ENCODE results near the gene ANTKMT.
A peak's percentile ranks its signal among the peaks of the same experiment; 100 is the strongest.

Gene ANTKMT

GRCh38 chr16:674968-675883, 45.7 kb upstream of the ANTKMT start, which contains the start of gene RHBDL1:
Gene RHBDL1 (plus strand): TSS chr16:675671. CDS start chr16:675791, 120 bp downstream.
- no peak for TF ChIP-seq CSDC2 (CRISPR knock-in tag; IDR thresholded peaks at IDR 0.05)
- TF ChIP-seq ZNF8 (CRISPR knock-in tag; IDR thresholded peaks at IDR 0.05) = no peak
- peak; percentile 60; the same call in 1 of the 2 replicates for TF ChIP-seq GLIS3 (CRISPR knock-in tag; IDR thresholded peaks at IDR 0.05)

GRCh38 chr16:675884-676564, 44.9 kb upstream of the ANTKMT start:
- no peak for TF ChIP-seq ISL1 (CRISPR knock-in tag; IDR thresholded peaks at IDR 0.05)
- no peak for TF ChIP-seq ESRRG (CRISPR knock-in tag; IDR thresholded peaks at IDR 0.05)
- TF ChIP-seq ZFP30 (CRISPR knock-in tag; IDR thresholded peaks at IDR 0.05) = no peak
- no peak for TF ChIP-seq ZNF8 (CRISPR knock-in tag; IDR thresholded peaks at IDR 0.05)
- no peak for TF ChIP-seq PPARA (CRISPR knock-in tag; IDR thresholded peaks at IDR 0.05; ENCODE audit: borderline replicate concordance)
- ATAC-seq = no peak

More at GRCh38 chr16:674968-675883, 45.7 kb upstream of the ANTKMT start, which contains the start of gene RHBDL1:
- no peak for ATAC-seq

- ATAC-seq = no peak
Observed at GRCh38 chr16:676565-676902, 44.4 kb upstream of the ANTKMT start.

GRCh38 chr16:676913-677312, 44.0 kb upstream of the ANTKMT start:
- no peak for ATAC-seq
- no peak for TF ChIP-seq CREB5 (CRISPR knock-in tag; IDR thresholded peaks at IDR 0.05; ENCODE audit: low read depth)

More at GRCh38 chr16:676565-676902, 44.4 kb upstream of the ANTKMT start:
- TF ChIP-seq ARNTL (CRISPR knock-in tag; IDR thresholded peaks at IDR 0.05; ENCODE audit: borderline replicate concordance, low read depth) (no peak), GLIS3 (CRISPR knock-in tag; IDR thresholded peaks at IDR 0.05) (no peak), CREB5 (CRISPR knock-in tag; IDR thresholded peaks at IDR 0.05; ENCODE audit: low read depth) (no peak), POU6F1 (CRISPR knock-in tag; IDR thresholded peaks at IDR 0.05; ENCODE audit: borderline replicate concordance, low read depth) (no peak), TCF4 (CRISPR knock-in tag; IDR thresholded peaks at IDR 0.05; ENCODE audit: borderline replicate concordance) (no peak), OSR1 (CRISPR knock-in tag; IDR thresholded peaks at IDR 0.05) (no peak), PPARA (CRISPR knock-in tag; IDR thresholded peaks at IDR 0.05; ENCODE audit: borderline replicate concordance) (no peak), ZNF70 (CRISPR knock-in tag; IDR thresholded peaks at IDR 0.05) (no peak), SNAI2 (CRISPR knock-in tag; IDR thresholded peaks at IDR 0.05) (no peak), TSHZ2 (CRISPR knock-in tag; IDR thresholded peaks at IDR 0.05) (no peak), TOX (CRISPR knock-in tag; IDR thresholded peaks at IDR 0.05; ENCODE audit: borderline replicate concordance) (no peak)
